H4 (cell line): Measurements from ENCODE around the gene KIR2DL3. TPM values are rescaled to one million over a fixed set of nuclear protein-coding genes. Genes with fewer than 3 reads are reported as not detected.
"Not testable (repeated sequence)": the region's sequence is repeated elsewhere in the genome, so short reads cannot be mapped to it uniquely, and the experiment has no call there.

Source experiments
- DNase-seq: peaks from one replicate; pipeline ENCODE4 v3.0.0-alpha.2; 2015; ENCODE audit warnings: low spot score
- total RNA-seq: library from RNA; depleted of rRNA; stranded (reverse); fragments of >200 nt; shearing (Covaris generic); gene quantifications from 2 replicates; pipeline ENCODE4 v1.2.3, GENCODE V29; 2014

The KIR2DL3 gene
- total RNA-seq, 1 experiment from 2014 or later, result not detected

GRCh38 chr19:54741950-54742349 lies 3.6 kb downstream of the KIR2DL3 start:
- DNase-seq, result not testable (repeated sequence)

GRCh38 chr19:54744080-54744479 lies 5.8 kb downstream of the KIR2DL3 start:
- DNase-seq, result not testable (repeated sequence)

GRCh38 chr19:54747614-54748322 lies 9.5 kb downstream of the KIR2DL3 start:
- peak; percentile 74 for DNase-seq

GRCh38 chr19:54750276-54750675 lies 12.0 kb downstream of the KIR2DL3 start:
- not testable (repeated sequence) for DNase-seq

DNA sequence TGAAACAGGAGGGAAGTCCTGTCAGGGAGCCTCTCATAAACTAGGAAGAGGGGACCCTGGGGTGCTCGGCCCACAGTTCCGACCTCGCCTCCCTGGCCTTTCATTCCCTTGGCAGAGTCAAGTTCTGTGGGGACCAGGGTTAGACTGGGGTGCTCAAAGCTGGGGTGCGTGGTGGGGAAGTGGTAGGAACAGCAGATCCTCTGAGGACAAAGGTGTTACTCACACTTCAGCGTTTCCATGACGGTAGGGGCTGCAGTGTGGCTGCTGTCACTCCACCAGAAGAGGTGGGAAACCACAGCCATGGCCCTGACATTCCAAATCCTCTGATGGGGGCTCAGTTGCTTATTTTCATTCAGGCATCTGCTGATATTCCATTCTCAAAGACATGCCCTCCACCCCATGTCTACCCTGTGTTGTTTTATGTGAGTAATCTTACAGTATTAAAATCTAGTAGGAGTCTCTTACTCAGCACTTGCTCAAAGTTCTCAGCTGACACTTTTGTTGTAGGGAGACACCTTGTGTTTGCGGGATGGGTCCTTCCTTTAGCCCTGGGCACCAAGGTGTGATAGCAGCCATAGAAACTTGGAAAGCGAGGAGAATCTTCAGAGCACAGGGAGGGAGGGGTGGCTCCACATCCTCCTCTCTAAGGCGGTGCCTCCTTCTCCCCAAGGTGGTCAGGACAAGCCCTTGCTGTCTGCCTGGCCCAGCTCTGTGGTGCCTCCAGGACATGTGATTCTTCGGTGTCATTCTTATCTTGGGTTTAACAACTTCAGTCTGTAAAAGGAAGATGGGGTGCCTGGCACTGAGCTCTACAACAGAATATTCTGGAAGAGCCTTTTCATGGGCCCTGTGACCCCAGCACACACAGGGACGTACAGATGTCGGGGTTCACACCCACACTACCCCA lies 18.1 kb downstream of the KIR2DL3 start:
- not testable (repeated sequence) for DNase-seq

GRCh38 chr19:54758577-54758976 lies 20.3 kb downstream of the KIR2DL3 start:
- DNase-seq, result not testable (repeated sequence)

DNA sequence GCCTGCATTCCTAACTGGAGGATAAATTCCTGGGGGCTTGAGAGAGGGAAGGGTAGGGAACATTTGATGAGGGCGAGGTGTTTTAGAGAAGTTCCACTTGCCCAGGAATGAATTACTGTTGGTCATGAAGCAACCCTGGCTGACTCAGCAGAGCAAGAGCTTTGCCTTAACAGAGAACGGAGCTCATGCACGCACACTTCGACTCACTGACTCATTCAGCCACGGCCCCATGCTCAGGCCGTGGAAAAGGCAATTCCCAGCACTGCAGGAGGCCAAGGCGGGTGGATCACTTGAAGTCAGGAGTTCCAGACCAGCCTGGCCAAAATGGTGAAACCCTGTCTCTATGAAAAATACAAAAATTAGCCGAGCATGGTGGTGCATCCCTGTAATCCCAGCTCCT lies 25.9 kb downstream of the KIR2DL3 start:
- peak; percentile 75 for DNase-seq

- not testable (repeated sequence) for DNase-seq
These were observed 28.2 kb downstream of the KIR2DL3 start for GRCh38 chr19:54766464-54766863.

- DNase-seq, result not testable (repeated sequence)
These were observed 31.3 kb downstream of the KIR2DL3 start, which contains the start of gene KIR2DL1 for GRCh38 chr19:54769646-54770045. Gene KIR2DL1 (plus strand): TSS chr19:54769793. CDS start chr19:54769851, 58 bp downstream.

- DNase-seq, result not testable (repeated sequence)
These were observed 32.2 kb downstream of the KIR2DL3 start for GRCh38 chr19:54770511-54770910.

DNA sequence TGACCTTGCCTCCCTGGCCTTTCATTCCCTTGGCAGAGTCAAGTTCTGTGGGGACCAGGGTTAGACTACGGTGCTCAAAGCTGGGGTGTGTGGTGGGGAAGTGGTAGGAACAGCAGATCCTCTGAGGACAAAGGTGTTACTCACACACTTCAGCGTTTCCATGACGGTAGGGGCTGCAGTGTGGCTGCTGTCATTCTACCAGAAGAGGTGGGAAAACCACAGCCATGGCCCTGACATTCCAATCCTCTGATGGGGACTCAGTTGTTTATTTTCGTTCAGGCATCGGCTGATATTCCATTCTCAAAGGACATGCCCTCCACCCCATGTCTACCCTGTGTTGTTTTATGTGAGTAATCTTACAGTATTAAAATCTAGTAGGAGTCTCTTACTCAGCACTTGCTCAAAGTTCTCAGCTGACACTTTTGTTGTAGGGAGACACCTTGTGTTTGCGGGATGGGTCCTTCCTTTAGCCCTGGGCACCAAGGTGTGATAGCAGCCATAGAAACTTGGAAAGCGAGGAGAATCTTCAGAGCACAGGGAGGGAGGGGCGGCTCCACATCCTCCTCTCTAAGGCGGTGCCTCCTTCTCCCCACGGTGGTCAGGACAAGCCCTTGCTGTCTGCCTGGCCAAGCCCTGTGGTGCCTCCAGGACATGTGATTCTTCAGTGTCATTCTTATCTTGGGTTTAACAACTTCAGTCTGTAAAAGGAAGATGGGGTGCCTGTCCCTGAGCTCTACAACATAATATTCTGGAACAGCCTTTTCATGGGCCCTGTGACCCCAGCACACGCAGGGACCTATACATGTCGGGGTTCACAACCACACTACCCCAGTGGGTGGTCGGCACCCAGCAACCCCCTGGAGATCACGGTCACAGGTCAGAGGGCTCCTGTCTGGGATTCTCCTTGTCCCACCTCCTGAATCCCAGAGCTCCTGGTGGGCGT lies 33.0 kb downstream of the KIR2DL3 start:
- peak; percentile 98 for DNase-seq

DNA sequence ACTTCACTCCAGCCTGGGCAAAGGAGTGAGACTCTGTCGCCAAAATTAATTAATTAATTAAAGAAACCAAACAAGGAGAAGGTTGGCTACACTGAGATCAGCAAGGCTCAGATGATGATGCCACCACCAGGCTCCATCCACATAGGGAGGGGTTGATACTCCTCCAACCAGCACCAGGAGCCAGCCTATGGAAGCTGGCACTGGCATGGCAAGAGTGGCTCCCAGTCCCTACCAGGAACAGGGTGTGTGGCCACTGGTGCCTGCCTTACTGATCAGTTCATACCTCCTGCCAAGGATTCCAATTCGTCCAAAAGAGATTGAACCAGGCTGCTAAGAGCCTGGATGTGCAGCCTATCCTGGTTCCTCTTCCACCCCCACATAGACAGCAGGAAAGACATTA lies 34.4 kb downstream of the KIR2DL3 start:
- DNase-seq, result not testable (repeated sequence)

GRCh38 chr19:54775095-54775815 lies 36.9 kb downstream of the KIR2DL3 start:
- DNase-seq, result not testable (repeated sequence)

DNA sequence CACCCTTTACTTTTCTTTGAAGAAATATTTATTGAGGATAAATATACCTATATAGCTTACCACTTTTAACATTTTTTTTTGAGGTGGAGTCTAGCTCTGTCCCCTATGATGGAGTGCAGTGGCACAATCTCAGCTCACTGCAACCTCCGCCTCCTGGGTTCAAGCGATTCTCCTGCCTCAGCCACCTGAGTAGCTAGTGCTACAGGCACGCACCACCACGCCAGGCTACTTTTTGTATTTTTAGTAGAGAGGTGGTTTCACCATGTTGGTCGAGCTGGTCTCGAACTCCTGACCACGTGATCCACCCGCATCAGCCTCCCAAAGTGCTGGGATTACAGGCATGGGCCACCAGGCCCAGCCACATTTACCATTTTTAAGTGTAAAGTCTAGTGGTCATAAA lies 37.5 kb downstream of the KIR2DL3 start:
- not testable (repeated sequence) for DNase-seq

DNA sequence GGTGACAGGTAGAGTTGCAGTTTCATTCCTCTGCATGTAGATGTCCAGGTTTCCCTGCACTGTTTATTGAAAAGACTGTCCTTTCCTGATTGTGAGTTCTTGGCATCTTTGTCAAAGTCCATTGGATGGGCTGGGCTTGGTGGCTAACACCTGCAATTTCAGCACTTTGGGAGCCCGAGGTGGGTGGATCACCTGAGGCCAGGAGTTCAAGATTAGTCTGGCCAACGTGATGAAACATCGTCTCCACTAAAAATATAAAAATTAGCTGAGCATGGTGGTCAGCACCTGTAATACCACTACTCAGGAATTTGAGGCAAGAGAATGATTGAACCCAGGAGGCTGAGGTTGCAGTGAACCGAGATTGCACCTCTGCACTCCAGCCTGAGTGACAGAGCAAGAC lies 39.5 kb downstream of the KIR2DL3 start:
- not testable (repeated sequence) for DNase-seq

GRCh38 chr19:54778896-54779295 lies 40.6 kb downstream of the KIR2DL3 start:
- DNase-seq, result peak; percentile 80

GRCh38 chr19:54782916-54783315 lies 44.6 kb downstream of the KIR2DL3 start:
- not testable (repeated sequence) for DNase-seq

DNA sequence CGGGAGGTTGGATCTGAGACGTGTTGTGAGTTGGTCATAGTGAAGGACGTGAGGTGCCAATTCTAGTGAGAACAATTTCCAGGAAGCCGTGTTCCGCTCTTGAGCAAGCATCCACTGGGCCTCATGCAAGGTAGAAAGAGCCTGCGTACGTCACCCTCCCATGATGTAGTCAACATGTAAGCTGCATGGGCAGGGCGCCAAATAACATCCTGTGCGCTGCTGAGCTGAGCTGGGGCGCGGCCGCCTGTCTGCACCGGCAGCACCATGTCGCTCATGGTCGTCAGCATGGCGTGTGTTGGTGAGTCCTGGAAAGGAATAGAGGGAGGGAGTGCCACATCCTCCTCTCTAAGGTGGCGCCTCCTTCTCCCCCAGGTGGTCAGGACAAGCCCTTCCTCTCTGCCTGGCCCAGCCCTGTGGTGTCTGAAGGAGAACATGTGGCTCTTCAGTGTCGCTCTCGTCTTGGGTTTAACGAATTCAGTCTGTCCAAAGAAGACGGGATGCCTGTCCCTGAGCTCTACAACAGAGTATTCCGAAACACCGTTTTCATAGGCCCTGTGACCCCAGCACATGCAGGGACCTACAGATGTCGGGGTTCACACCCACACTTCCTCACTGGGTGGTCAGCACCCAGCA lies 47.9 kb downstream of the KIR2DL3 start:
- not testable (repeated sequence) for DNase-seq

- DNase-seq, result not testable (repeated sequence)
These were observed 49.8 kb downstream of the KIR2DL3 start for GRCh38 chr19:54788154-54788553.

GRCh38 chr19:54790711-54791110 lies 52.4 kb downstream of the KIR2DL3 start:
- no peak for DNase-seq
